Loucy (cell line): ENCODE results near the gene GRB14.

ENCODE experiments used
- H2AFZ ChIP-seq: fragments of 200-600 bp; sonication (generic); 2 replicates; pipeline ENCODE4 v1.6.0; 2016; ENCODE audit warnings: antibody characterized with exemption, mild to moderate bottlenecking, low read length, moderate library complexity
- H3F3A ChIP-seq: fragments of 200-600 bp; 2 replicates; pipeline ENCODE4 v1.6.0; 2016; ENCODE audit warnings: antibody characterized with exemption, low read depth, mild to moderate bottlenecking
- H3K27me3 ChIP-seq: fragments of 200-600 bp; sonication (generic); 2 replicates; pipeline ENCODE4 v1.6.1; 2014; ENCODE audit warnings: low read length, mild to moderate bottlenecking; ENCODE audit not compliant: insufficient read depth, poor library complexity, severe bottlenecking
- H3K36me3 ChIP-seq: fragments of 200-600 bp; sonication (generic); 2 replicates; pipeline ENCODE4 v1.6.1; 2016; ENCODE audit warnings: low read length; ENCODE audit not compliant: insufficient read depth
- H3K4me1 ChIP-seq: fragments of 200-600 bp; sonication (generic); 2 replicates; pipeline ENCODE4 v1.5.1; 2014; ENCODE audit warnings: low read length, mild to moderate bottlenecking; ENCODE audit not compliant: insufficient read depth, poor library complexity, severe bottlenecking
- H3K4me2 ChIP-seq: fragments of 200-600 bp; sonication (generic); 2 replicates; pipeline ENCODE4 v1.6.0; 2014; ENCODE audit warnings: antibody characterized with exemption, low read length, low read depth, mild to moderate bottlenecking; ENCODE audit not compliant: poor library complexity, severe bottlenecking
- H3K4me3 ChIP-seq: fragments of 200-600 bp; sonication (generic); 2 replicates; pipeline ENCODE4 v1.5.1; 2014; ENCODE audit warnings: low read length, mild to moderate bottlenecking, mixed read lengths; ENCODE audit not compliant: poor library complexity, severe bottlenecking
- H3K79me2 ChIP-seq: fragments of 200-600 bp; sonication (generic); 2 replicates; pipeline ENCODE4 v1.6.1; 2014; ENCODE audit warnings: low read length; ENCODE audit not compliant: insufficient read depth
- H3K9ac ChIP-seq: fragments of 200-600 bp; sonication (generic); 2 replicates; pipeline ENCODE4 v1.6.0; 2014; ENCODE audit warnings: mild to moderate bottlenecking, low read depth, low read length, moderate library complexity; ENCODE audit not compliant: poor library complexity, severe bottlenecking
- H3K9me2 ChIP-seq: fragments of 200-600 bp; sonication (generic); replicated peaks from 2 replicates; pipeline ENCODE4 v1.6.1; 2016; ENCODE audit warnings: low read depth, low read length, mixed read lengths
- H3K9me3 ChIP-seq: fragments of 200-600 bp; sonication (generic); 2 replicates; pipeline ENCODE4 v1.6.1; 2014; ENCODE audit warnings: mild to moderate bottlenecking, antibody characterized with exemption, low read length, low read depth; ENCODE audit not compliant: insufficient read depth
- H4K20me1 ChIP-seq: fragments of 200-600 bp; sonication (generic); 2 replicates; pipeline ENCODE4 v1.6.0; 2014; ENCODE audit warnings: antibody characterized with exemption, low read length, mild to moderate bottlenecking; ENCODE audit not compliant: insufficient read depth, poor library complexity, severe bottlenecking
- EZH2phosphoT487 ChIP-seq: fragments of 200-600 bp; IDR thresholded peaks from 2 replicates; pipeline ENCODE4 v1.6.1; 2018; ENCODE audit warnings: antibody characterized with exemption, mild to moderate bottlenecking, moderate library complexity, borderline replicate concordance
- TF ChIP-seq, protein P1 (sequence below): fragments of 200-600 bp; sonication (generic); conservative IDR thresholded peaks from 2 replicates; pipeline ENCODE4 v1.5.1; 2014; ENCODE audit warnings: mild to moderate bottlenecking, antibody characterized with exemption, low read length

The GRB14 gene

DNA sequence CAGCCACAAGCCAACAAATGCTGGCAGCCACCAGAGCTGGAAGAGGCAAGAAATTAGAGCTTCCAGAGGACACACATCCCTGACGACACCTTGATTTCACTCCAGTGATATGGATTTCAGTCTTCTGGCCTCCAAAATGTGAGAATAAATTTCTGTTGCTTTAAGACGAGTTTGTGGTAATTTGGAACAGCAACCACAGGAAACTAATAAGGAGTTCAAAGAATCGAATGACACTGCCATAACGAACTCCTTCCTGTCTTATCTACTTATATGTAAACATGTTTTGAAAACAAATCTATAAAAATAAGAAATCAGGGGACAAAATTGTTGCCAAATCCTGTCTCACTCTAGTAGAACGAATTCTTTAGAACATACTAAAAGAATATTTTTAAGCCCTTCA is 75.8 kb downstream of the GRB14 start:
- H3K9me2 ChIP-seq: no peaks in the 10 kb centered on the region
- no peak overlapping the region for H3K4me3 ChIP-seq
- no peaks in the 10 kb centered on the region for H3K27me3 ChIP-seq
- peaks cover 17% of the 10 kb centered on the region for H3K4me1 ChIP-seq
- peaks cover 7% of the 10 kb centered on the region; the same call in 1 of the 2 replicates for H3K9me3 ChIP-seq
- no peak for TF ChIP-seq EZH2phosphoT487
- TF ChIP-seq, protein P1, sequence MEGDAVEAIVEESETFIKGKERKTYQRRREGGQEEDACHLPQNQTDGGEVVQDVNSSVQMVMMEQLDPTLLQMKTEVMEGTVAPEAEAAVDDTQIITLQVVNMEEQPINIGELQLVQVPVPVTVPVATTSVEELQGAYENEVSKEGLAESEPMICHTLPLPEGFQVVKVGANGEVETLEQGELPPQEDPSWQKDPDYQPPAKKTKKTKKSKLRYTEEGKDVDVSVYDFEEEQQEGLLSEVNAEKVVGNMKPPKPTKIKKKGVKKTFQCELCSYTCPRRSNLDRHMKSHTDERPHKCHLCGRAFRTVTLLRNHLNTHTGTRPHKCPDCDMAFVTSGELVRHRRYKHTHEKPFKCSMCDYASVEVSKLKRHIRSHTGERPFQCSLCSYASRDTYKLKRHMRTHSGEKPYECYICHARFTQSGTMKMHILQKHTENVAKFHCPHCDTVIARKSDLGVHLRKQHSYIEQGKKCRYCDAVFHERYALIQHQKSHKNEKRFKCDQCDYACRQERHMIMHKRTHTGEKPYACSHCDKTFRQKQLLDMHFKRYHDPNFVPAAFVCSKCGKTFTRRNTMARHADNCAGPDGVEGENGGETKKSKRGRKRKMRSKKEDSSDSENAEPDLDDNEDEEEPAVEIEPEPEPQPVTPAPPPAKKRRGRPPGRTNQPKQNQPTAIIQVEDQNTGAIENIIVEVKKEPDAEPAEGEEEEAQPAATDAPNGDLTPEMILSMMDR: no peak
- H3F3A ChIP-seq: no peaks in the 10 kb centered on the region
- H3K4me2 ChIP-seq: no peak overlapping the region
- H2AFZ ChIP-seq: no peak overlapping the region
- no peaks in the 10 kb centered on the region for H4K20me1 ChIP-seq
- no peak overlapping the region for H3K9ac ChIP-seq
- H3K79me2 ChIP-seq: no peaks in the 10 kb centered on the region
- H3K36me3 ChIP-seq: no peaks in the 10 kb centered on the region

DNA sequence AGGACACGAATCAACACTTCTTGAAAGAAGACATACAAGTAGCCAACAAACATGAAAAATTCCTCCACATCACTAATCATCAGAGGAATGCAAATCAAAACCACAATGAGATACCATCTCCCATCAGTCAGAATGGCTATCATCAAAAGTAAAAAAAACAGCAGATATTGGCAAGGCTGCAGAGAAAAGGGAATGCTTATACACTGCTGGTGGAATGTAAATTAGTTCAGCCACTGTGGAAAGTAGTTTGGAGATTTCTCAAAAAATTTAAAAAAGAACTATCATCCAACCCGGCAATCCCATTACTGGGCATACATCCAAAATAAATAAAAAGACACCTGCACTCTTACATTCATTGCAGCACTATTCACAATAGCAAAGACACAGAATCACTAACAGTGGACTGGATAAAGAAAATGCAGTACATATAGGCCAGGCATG is 78.7 kb downstream of the GRB14 start:
- Histone ChIP-seq H3K79me2 (no peaks in the 10 kb centered on the region), H2AFZ (no peak overlapping the region), H3K9ac (no peak overlapping the region), H3K27me3 (no peaks in the 10 kb centered on the region), H4K20me1 (no peaks in the 10 kb centered on the region), H3K4me1 (peaks cover 17% of the 10 kb centered on the region), H3K4me2 (no peak overlapping the region), H3K36me3 (no peaks in the 10 kb centered on the region), H3F3A (no peaks in the 10 kb centered on the region), H3K9me2 (no peaks in the 10 kb centered on the region), H3K4me3 (no peak overlapping the region), H3K9me3 (peaks cover 7% of the 10 kb centered on the region; the same call in 1 of the 2 replicates)
- no peak for TF ChIP-seq EZH2phosphoT487
- TF ChIP-seq, protein P1: no peak

DNA sequence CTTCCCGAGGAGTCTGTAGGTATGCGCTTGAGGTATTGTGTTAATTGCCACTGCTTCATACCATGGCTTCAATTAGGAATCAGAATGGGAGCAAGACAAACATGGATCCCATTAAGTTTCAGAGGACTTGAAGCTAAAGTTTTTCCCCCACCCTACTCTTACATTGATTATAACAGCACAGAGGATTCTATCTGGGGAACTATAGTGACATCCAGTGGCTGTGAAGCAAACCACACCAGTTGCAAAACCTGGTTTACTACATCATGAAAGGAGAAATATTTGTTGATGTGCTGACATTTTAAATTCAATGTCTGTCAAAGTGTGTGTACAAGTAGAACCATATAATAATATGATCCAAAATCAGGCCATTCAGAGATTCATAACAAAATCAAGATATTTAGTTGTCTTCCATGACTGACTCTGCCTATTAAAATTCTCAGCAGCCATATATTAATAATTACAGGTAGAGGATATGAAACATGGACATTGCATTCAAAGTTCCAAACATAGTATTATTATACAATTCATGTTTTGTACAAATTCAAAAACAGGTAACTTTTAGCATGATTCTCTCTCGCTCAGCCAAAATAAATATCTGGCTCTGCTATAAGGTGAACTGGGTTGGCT is 82.9 kb downstream of the GRB14 start:
- TF ChIP-seq EZH2phosphoT487: no peak
- TF ChIP-seq, protein P1: peak; percentile 89

More for the DNA sequence above, 82.9 kb downstream of the GRB14 start:
- H3K9me3 ChIP-seq: no peaks in the 10 kb centered on the region
- H3K36me3 ChIP-seq: no peaks in the 10 kb centered on the region
- no peak overlapping the region for H3K4me3 ChIP-seq
- H3K27me3 ChIP-seq: no peaks in the 10 kb centered on the region
- no peaks in the 10 kb centered on the region for H3K79me2 ChIP-seq
- no peaks in the 10 kb centered on the region for H3K9me2 ChIP-seq
- H2AFZ ChIP-seq: no peak overlapping the region
- H3F3A ChIP-seq: no peaks in the 10 kb centered on the region
- peaks cover 8% of the 10 kb centered on the region for H3K4me1 ChIP-seq
- no peaks in the 10 kb centered on the region for H4K20me1 ChIP-seq
- no peak overlapping the region for H3K4me2 ChIP-seq
- H3K9ac ChIP-seq: no peak overlapping the region
